Progenitor cell of endocrine pancreas (in vitro differentiated cells): ENCODE results near the gene COL26A1. TPM values are rescaled to one million over a fixed set of nuclear protein-coding genes. Genes with fewer than 3 reads are reported as not detected.

Experiments
- DNase-seq: peaks from one replicate; pipeline ENCODE4 v3.0.0; 2021; ENCODE audit warnings: low spot score; ENCODE audit not compliant: unreplicated experiment
- H3K27ac Mint-ChIP-seq: 2 replicates; pipeline ENCODE4 v1.8.0; 2021; ENCODE audit warnings: mild to moderate bottlenecking, moderate library complexity, mixed read lengths
- H3K27me3 Mint-ChIP-seq: 2 replicates; pipeline ENCODE4 v1.8.0; 2021; ENCODE audit warnings: mixed read lengths
- H3K36me3 Mint-ChIP-seq: 2 replicates; pipeline ENCODE4 v1.8.0; 2022; ENCODE audit warnings: mixed read lengths; ENCODE audit not compliant: insufficient read depth
- H3K4me1 Mint-ChIP-seq: 2 replicates; pipeline ENCODE4 v1.8.0; 2021; ENCODE audit warnings: low read depth, mixed read lengths
- H3K4me3 Mint-ChIP-seq: 2 replicates; pipeline ENCODE4 v1.8.0; 2021; ENCODE audit warnings: low read depth, mild to moderate bottlenecking, moderate library complexity, mixed read lengths
- H3K9me3 Mint-ChIP-seq: 2 replicates; pipeline ENCODE4 v1.8.0; 2021; ENCODE audit warnings: low read depth, mixed read lengths
- total RNA-seq: library from RNA; stranded (reverse); gene quantifications from 2 replicates; pipeline ENCODE4 v1.2.1, GENCODE V29; 2021
- TF ChIP-seq, protein P1 (sequence below): fragments of 200-600 bp; sonication (generic); IDR thresholded peaks from one replicate; pipeline ENCODE4 v1.5.0; 2021; ENCODE audit warnings: antibody characterized with exemption, mild to moderate bottlenecking; ENCODE audit not compliant: unreplicated experiment

The COL26A1 gene
- total RNA-seq, 1 donor from 2014 or later: 46.2 TPM

DNA sequence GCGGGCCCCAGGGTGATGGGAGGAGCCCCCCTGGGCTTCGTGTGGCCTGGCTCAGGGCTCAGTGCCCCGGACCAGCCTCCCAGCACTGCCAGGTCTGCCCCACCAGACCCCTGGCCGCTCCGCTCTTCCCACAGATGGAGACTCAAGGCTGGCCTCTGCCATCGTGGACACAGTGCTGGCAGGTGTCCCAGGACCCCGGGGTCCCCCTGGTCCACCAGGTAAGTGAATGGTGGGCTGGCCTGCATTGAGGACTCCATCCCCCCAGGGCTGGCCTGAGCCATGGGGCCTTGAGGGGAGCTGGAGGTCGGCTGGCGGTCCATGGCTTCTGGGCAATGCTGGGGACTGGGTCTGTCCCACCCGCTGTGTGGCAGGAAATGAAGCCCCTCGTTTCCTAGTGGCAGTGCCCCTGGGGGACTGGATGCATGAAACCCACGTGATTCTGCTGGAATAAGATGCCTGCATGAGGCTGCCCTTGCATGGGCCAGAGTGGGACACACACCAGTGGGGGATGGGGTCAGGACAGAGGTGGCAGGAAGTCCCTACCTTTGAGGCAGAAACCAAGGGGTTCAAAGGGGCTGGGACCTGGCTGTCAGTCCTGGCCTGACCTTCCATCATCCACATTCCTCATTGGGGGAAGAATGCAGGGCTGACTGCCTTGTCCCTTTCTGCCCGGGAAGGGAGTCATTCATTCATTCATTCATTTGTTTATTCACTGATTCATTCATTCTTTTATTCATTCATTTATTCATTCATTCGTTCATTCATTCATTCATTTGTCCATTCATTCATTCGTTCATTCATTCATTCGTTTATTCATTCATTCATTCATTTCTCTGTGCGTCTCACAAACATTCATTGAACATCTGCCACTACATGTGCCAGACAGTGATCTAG is 184.6 kb downstream of the COL26A1 start:
- Mint-ChIP-seq H3K27me3 (no peaks in the 10 kb centered on the region), H3K4me1 (no peaks in the 10 kb centered on the region), H3K36me3 (peaks cover 13% of the 10 kb centered on the region), H3K9me3 (no peaks in the 10 kb centered on the region), H3K27ac (no peak overlapping the region), H3K4me3 (no peak overlapping the region)
- DNase-seq: no peak
- TF ChIP-seq, protein P1, sequence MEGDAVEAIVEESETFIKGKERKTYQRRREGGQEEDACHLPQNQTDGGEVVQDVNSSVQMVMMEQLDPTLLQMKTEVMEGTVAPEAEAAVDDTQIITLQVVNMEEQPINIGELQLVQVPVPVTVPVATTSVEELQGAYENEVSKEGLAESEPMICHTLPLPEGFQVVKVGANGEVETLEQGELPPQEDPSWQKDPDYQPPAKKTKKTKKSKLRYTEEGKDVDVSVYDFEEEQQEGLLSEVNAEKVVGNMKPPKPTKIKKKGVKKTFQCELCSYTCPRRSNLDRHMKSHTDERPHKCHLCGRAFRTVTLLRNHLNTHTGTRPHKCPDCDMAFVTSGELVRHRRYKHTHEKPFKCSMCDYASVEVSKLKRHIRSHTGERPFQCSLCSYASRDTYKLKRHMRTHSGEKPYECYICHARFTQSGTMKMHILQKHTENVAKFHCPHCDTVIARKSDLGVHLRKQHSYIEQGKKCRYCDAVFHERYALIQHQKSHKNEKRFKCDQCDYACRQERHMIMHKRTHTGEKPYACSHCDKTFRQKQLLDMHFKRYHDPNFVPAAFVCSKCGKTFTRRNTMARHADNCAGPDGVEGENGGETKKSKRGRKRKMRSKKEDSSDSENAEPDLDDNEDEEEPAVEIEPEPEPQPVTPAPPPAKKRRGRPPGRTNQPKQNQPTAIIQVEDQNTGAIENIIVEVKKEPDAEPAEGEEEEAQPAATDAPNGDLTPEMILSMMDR: no peak

DNA sequence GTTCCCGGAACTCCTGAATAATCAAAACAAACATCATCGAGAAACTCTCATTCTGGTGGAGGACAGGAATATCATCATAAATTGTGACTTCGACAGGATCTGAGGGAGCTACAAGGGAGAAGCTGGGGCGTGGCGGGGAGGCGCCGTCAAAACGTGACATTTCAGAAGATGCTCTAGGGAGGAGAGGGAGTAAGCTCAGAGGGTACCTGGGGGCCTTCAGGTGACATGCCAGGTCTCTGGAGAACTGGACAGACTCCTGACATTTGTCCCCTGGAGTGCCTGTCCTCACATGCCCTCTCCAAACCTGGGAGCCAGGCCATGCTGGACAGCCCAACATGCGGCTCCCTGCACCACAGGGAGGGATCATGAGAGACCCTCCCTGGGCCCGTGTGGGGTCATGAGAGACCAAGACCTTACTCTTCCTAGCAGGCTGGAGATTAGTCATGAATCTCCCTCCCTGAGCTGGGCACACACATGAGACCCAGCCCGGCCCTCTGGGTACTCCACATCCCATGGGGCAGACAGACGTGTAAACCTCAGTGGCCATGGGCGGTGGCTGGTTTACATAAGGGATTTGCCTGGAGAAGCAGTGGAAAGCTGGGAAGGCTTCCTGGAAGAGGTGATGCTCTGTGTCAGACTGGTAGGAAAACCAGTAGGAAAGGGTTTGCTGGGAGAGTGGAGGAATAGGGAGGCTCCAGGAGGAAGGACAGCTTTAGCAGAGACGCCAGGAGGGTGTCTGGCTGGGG is 185.4 kb downstream of the COL26A1 start:
- H3K4me1 Mint-ChIP-seq: no peaks in the 10 kb centered on the region
- H3K4me3 Mint-ChIP-seq: no peak overlapping the region
- H3K27ac Mint-ChIP-seq: no peak overlapping the region
- H3K27me3 Mint-ChIP-seq: no peaks in the 10 kb centered on the region
- TF ChIP-seq, protein P1: no peak
- DNase-seq: no peak
- H3K9me3 Mint-ChIP-seq: no peaks in the 10 kb centered on the region
- H3K36me3 Mint-ChIP-seq: peaks cover 10% of the 10 kb centered on the region

DNA sequence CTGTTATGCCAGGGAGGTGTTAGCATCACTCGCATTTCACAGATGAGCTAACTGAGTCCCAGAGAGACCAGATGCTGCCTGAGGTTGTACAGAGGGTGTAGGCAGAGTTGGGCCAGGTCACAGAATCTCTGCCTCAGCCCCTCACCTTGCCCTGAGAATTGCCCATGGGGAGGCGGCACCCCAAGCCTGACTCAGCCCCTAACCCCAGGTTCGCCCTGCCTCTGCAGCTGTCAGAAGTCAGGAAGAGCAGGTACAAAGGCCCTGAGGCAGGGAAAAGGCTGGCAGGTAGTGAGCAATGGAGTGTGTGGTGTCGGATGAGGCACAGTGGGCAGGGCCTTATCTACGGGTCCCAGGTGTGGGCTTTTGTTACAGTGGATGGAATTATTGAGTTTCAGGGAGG is 187.1 kb downstream of the COL26A1 start:
- Mint-ChIP-seq H3K4me3 (no peak overlapping the region), H3K36me3 (peaks cover 12% of the 10 kb centered on the region), H3K27ac (no peak overlapping the region), H3K27me3 (no peaks in the 10 kb centered on the region), H3K9me3 (no peaks in the 10 kb centered on the region), H3K4me1 (no peaks in the 10 kb centered on the region)
- TF ChIP-seq, protein P1: no peak
- no peak for DNase-seq

DNA sequence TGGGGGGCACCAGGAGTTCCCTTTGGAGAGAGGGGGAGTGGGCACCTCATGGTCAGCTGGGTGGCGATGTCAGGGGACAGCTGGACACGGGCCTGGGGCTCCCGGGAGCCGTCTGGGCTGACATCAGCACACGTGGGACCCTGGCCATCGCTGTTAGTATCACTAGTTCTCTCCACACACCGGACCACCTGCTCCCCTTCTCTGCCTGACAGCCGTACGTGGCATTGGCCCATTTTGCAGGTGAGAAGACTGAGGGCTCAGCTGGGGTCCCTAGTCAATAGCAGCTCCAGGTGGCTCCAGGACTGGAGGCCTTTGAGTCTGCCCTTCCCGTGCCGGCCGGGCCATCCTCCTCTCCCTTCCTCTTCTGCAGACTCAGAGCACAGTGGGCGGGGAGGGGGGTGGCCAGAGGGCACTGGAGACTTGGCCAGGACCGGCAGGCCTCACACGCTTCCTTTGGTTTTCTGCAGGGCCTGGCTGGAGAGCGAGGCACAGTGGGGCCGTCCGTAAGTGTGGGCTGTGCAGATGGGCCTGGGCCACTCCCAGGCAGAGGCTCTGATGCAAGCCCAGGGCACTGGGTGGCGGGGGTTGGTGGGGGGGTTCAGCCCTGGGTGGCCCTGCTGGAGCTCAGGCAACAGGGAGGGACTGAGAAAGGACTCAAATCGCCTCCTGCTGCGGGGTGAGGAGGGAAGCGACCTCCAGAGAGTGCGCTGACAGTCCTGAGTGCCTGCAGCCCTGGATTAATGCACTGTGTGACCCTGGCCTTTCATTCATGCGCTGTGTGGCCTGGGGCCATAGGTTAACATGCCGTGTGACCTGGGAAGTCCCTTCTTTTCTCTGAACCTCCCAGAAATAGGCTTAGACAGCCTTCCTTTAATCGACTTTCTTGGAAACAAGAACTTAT is 188.2 kb downstream of the COL26A1 start:
- H3K27ac Mint-ChIP-seq: no peak overlapping the region
- TF ChIP-seq, protein P1: no peak
- no peak overlapping the region for H3K4me3 Mint-ChIP-seq
- H3K27me3 Mint-ChIP-seq: no peaks in the 10 kb centered on the region
- DNase-seq: no peak
- no peaks in the 10 kb centered on the region for H3K9me3 Mint-ChIP-seq
- H3K36me3 Mint-ChIP-seq: peaks cover 12% of the 10 kb centered on the region
- H3K4me1 Mint-ChIP-seq: no peaks in the 10 kb centered on the region
